ENCODE measurements around the gene FRRS1. TPM values are rescaled to one million over a fixed set of nuclear protein-coding genes. Genes with fewer than 3 reads are reported as not detected.

The FRRS1 gene
- total RNA-seq, 1 donor from 2014 or later = 6.4 TPM

- intact Hi-C loops (cut with DNase I) = no loop called here
- DNase-seq (ENCODE audit: low spot score) (no peak), ATAC-seq (no peak)
Observed at GRCh38 chr1:99740141-99740540, 26.3 kb downstream of the FRRS1 start.

GRCh38 chr1:99738858-99739465, 27.5 kb downstream of the FRRS1 start:
- DNase-seq (ENCODE audit: low spot score) = no peak
- intact Hi-C loops (cut with DNase I) = no loop called here
- no peak for ATAC-seq

- DNase-seq (ENCODE audit: low spot score) (no peak), ATAC-seq (peak; percentile 96)
- intact Hi-C loops (cut with DNase I) = no loop called here
Observed at GRCh38 chr1:99737016-99737415, 29.4 kb downstream of the FRRS1 start.

GRCh38 chr1:99735852-99736251, 30.6 kb downstream of the FRRS1 start:
- intact Hi-C loops (cut with DNase I) = no loop called here
- DNase-seq (ENCODE audit: low spot score) (no peak), ATAC-seq (no peak)

- ATAC-seq = no peak
- intact Hi-C loops (cut with DNase I) = no loop called here
- DNase-seq (ENCODE audit: low spot score) = no peak
Observed at GRCh38 chr1:99731384-99731783, 35.1 kb downstream of the FRRS1 start.

GRCh38 chr1:99728494-99729235, 37.8 kb downstream of the FRRS1 start:
- ATAC-seq (peak; percentile 82), DNase-seq (ENCODE audit: low spot score) (no peak)
- intact Hi-C loops (cut with DNase I) = no loop called here

GRCh38 chr1:99727575-99728185, 38.8 kb downstream of the FRRS1 start:
- intact Hi-C loops (cut with DNase I) = no loop called here
- DNase-seq (ENCODE audit: low spot score) (no peak), ATAC-seq (peak; percentile 56)

- intact Hi-C loops (cut with DNase I) = no loop called here
- no peak for DNase-seq (ENCODE audit: low spot score)
- no peak for ATAC-seq
Observed at GRCh38 chr1:99726818-99727217, 39.6 kb downstream of the FRRS1 start.

GRCh38 chr1:99726407-99726806, 40.0 kb downstream of the FRRS1 start:
- intact Hi-C loops (cut with DNase I) = no loop called here
- no peak for ATAC-seq
- no peak for DNase-seq (ENCODE audit: low spot score)

- no peak for DNase-seq (ENCODE audit: low spot score)
- no peak for ATAC-seq
- intact Hi-C loops (cut with DNase I) = no loop called here
Observed at GRCh38 chr1:99725996-99726395, 40.4 kb downstream of the FRRS1 start.

- intact Hi-C loops (cut with DNase I) = no loop called here
- ATAC-seq = no peak
- DNase-seq (ENCODE audit: low spot score) = no peak
Observed at GRCh38 chr1:99723251-99723650, 43.2 kb downstream of the FRRS1 start.

GRCh38 chr1:99717005-99717404, 49.4 kb downstream of the FRRS1 start:
- no peak for ATAC-seq
- intact Hi-C loops (cut with DNase I) = no loop called here
- no peak for DNase-seq (ENCODE audit: low spot score)

- ATAC-seq (no peak), DNase-seq (ENCODE audit: low spot score) (no peak)
- intact Hi-C loops (cut with DNase I) = no loop called here
Observed at GRCh38 chr1:99713006-99713405, 53.4 kb downstream of the FRRS1 start.

- ATAC-seq (no peak), DNase-seq (ENCODE audit: low spot score) (no peak)
- intact Hi-C loops (cut with DNase I) = no loop called here
Observed at GRCh38 chr1:99710994-99711393, 55.4 kb downstream of the FRRS1 start.

- intact Hi-C loops (cut with DNase I) = loop anchor here (5.0 kb wide), 1 partner anchor 530 kb away; no protein-coding TSS in a partner anchor
- peak; percentile 88 for DNase-seq (ENCODE audit: low spot score)
- peak; percentile 81 for ATAC-seq
Observed at GRCh38 chr1:99707535-99708142, 58.8 kb downstream of the FRRS1 start.

- ATAC-seq = peak; percentile 62
- intact Hi-C loops (cut with DNase I) = loop anchor here (5.0 kb wide), 1 partner anchor 528 kb away; no protein-coding TSS in a partner anchor
Observed at GRCh38 chr1:99705385-99705784, 61.0 kb downstream of the FRRS1 start.

GRCh38 chr1:99704356-99704816, 62.0 kb downstream of the FRRS1 start:
- intact Hi-C loops (cut with DNase I) = no loop called here
- ATAC-seq (no peak), DNase-seq (ENCODE audit: low spot score) (no peak)

More at GRCh38 chr1:99705385-99705784, 61.0 kb downstream of the FRRS1 start:
- DNase-seq (ENCODE audit: low spot score) = no peak

GRCh38 chr1:99702221-99702620, 64.2 kb downstream of the FRRS1 start:
- intact Hi-C loops (cut with DNase I) = no loop called here
- no peak for DNase-seq (ENCODE audit: low spot score)
- no peak for ATAC-seq

- ATAC-seq (no peak), DNase-seq (ENCODE audit: low spot score) (no peak)
- intact Hi-C loops (cut with DNase I) = no loop called here
Observed at GRCh38 chr1:99700020-99700419, 66.4 kb downstream of the FRRS1 start.

- DNase-seq (ENCODE audit: low spot score) = no peak
- no peak for ATAC-seq
- intact Hi-C loops (cut with DNase I) = no loop called here
Observed at GRCh38 chr1:99697580-99697979, 68.9 kb downstream of the FRRS1 start.

Data from sciatic nerve (tissue), 2 donors.